H1 (cell line): ENCODE measurements around the gene CCR2. TPM values are rescaled to one million over a fixed set of nuclear protein-coding genes. Genes with fewer than 3 reads are reported as not detected.

Experiments
- CTCF ChIA-PET: fragments of 300-600 bp; sonication (Branson Sonifier 250); formaldehyde crosslinking; loops from one replicate; lab custom pipeline; 2021; ENCODE audit not compliant: partially characterized antibody; lab: Charles Lee
- POLR2A ChIA-PET: fragments of 300-600 bp; sonication (Branson Sonifier 250); formaldehyde crosslinking; loops from one replicate; lab custom pipeline; 2021; ENCODE audit warnings: inconsistent platforms; ENCODE audit not compliant: partially characterized antibody; lab: Charles Lee
- DNase-seq, 2 experiments: peaks; one replicate each; pipeline versions ENCODE4 v3.0.0 to v3.0.0-alpha.2; 2010 to 2022; ENCODE audit warnings: low spot score in 2 of 2, low read depth in 1 of 2, mixed read lengths in 1 of 2
- FAIRE-seq: peaks from 2 replicates; lab custom pipeline; 2011; peaks lifted over from hg19 to GRCh38; lab: Jason Lieb, UNC
- H2AFZ ChIP-seq: 2 replicates; pipeline ENCODE4 v1.8.1; 2012; ENCODE audit warnings: low read length, inconsistent platforms
- H2AK5ac ChIP-seq: 2 replicates; pipeline ENCODE4 v1.6.1; 2013; ENCODE audit warnings: low read depth, low read length
- H2BK120ac ChIP-seq: replicated peaks from 2 replicates; pipeline ENCODE3; 2013; ENCODE audit warnings: low read depth, low read length, inconsistent platforms
- H2BK12ac ChIP-seq: 2 replicates; pipeline ENCODE4 v1.6.1; 2013; ENCODE audit warnings: low read depth, low read length
- H2BK15ac ChIP-seq: 2 replicates; pipeline ENCODE4 v1.6.1; 2013; ENCODE audit warnings: low read length
- H2BK20ac ChIP-seq: 2 replicates; pipeline ENCODE4 v1.6.1; 2013; ENCODE audit warnings: low read length
- H2BK5ac ChIP-seq: 2 replicates; pipeline ENCODE4 v1.6.1; 2013; ENCODE audit warnings: low read depth, low read length
- H3K14ac ChIP-seq: 2 replicates; pipeline ENCODE4 v1.6.1; 2013; ENCODE audit warnings: inconsistent platforms; ENCODE audit not compliant: insufficient read length
- H3K18ac ChIP-seq: 2 replicates; pipeline ENCODE4 v1.6.1; 2013; ENCODE audit warnings: low read length; ENCODE audit errors: extremely low read depth
- H3K23ac ChIP-seq: 2 replicates; pipeline ENCODE4 v1.6.1; 2013; ENCODE audit warnings: inconsistent platforms; ENCODE audit not compliant: insufficient read length
- H3K23me2 ChIP-seq: 2 replicates; pipeline ENCODE4 v1.6.1; 2013; ENCODE audit warnings: low read depth, low read length
- H3K27ac ChIP-seq: 2 replicates; pipeline ENCODE4 v1.6.1; 2011; ENCODE audit warnings: low read depth, low read length, inconsistent platforms
- H3K27me3 ChIP-seq, 4 experiments: replicated peaks in 1 of 4; 1 replicate in 1 of 4; 2 replicates in 3 of 4; pipeline versions ENCODE4 v1.6.1 to v1.8.1; 2011 to 2013; ENCODE audit warnings: low read length in 3 of 4, mild to moderate bottlenecking in 3 of 4, inconsistent platforms in 2 of 4, mixed read lengths in 2 of 4, moderate library complexity in 1 of 4; ENCODE audit not compliant: control insufficient read depth in 3 of 4, insufficient read depth in 3 of 4; ENCODE audit errors: extremely low read depth in 1 of 4
- H3K36me3 ChIP-seq, 4 experiments: 2 replicates each; pipeline versions ENCODE4 v1.6.1 to v1.8.1; 2011 to 2013; ENCODE audit warnings: mild to moderate bottlenecking in 4 of 4, low read length in 3 of 4, moderate library complexity in 2 of 4, control low read depth in 1 of 4, inconsistent platforms in 1 of 4; ENCODE audit not compliant: insufficient read depth in 4 of 4, control insufficient read depth in 2 of 4
- H3K4ac ChIP-seq: replicated peaks from 2 replicates; pipeline ENCODE3; 2013; ENCODE audit warnings: low read length, low read depth, mixed read lengths, inconsistent platforms; ENCODE audit not compliant: insufficient read length
- H3K4me1 ChIP-seq, 4 experiments: replicated peaks in 1 of 4; 1 replicate in 1 of 4; 2 replicates in 3 of 4; pipeline versions ENCODE4 v1.6.1 to v1.8.1; 2011 to 2013; ENCODE audit warnings: low read length in 3 of 4, inconsistent platforms in 2 of 4, mixed read lengths in 1 of 4; ENCODE audit not compliant: insufficient read depth in 4 of 4, control insufficient read depth in 3 of 4
- H3K4me2 ChIP-seq, 2 experiments: 2 replicates each; pipeline versions ENCODE4 v1.6.1 to v1.8.1; 2011 to 2013; ENCODE audit warnings: low read depth in 2 of 2, low read length in 2 of 2, control low read depth in 1 of 2, inconsistent platforms in 1 of 2, mild to moderate bottlenecking in 1 of 2; ENCODE audit not compliant: insufficient read depth in 1 of 2
- H3K4me3 ChIP-seq, 4 experiments: fragments of 200-600, 300-600 bp in 1 of 4; sonication (generic), shearing (Covaris generic), sonication (Bioruptor Twin) in 1 of 4; 2 replicates each; pipeline versions ENCODE4 v1.5.1 to v1.8.1; 2011 to 2016; ENCODE audit warnings: low read length in 4 of 4, low read depth in 3 of 4, control low read depth in 2 of 4, inconsistent platforms in 2 of 4, mild to moderate bottlenecking in 2 of 4, mixed read lengths in 1 of 4, moderate library complexity in 1 of 4; ENCODE audit not compliant: insufficient read depth in 2 of 4; ENCODE audit errors: extremely low read depth in 1 of 4
- H3K56ac ChIP-seq: replicated peaks from 2 replicates; pipeline ENCODE3; 2013; ENCODE audit warnings: low read depth, mild to moderate bottlenecking, mixed read lengths, low read length, inconsistent platforms; ENCODE audit not compliant: insufficient read length
- H3K79me1 ChIP-seq: 2 replicates; pipeline ENCODE4 v1.6.1; 2013; ENCODE audit warnings: low read depth, low read length, control low read depth
- H3K79me2 ChIP-seq, 2 experiments: 2 replicates each; pipeline versions ENCODE4 v1.6.1 to v1.8.1; 2012 to 2013; ENCODE audit warnings: low read length in 2 of 2, mild to moderate bottlenecking in 2 of 2, inconsistent platforms in 1 of 2; ENCODE audit not compliant: insufficient read depth in 2 of 2, control insufficient read depth in 1 of 2
- H3K9ac ChIP-seq, 4 experiments: replicated peaks in 1 of 4; 1 replicate in 1 of 4; 2 replicates in 3 of 4; pipeline versions ENCODE4 v1.6.1 to v1.8.1; 2011 to 2013; ENCODE audit warnings: low read depth in 3 of 4, low read length in 3 of 4, control low read depth in 2 of 4, mild to moderate bottlenecking in 2 of 4, moderate library complexity in 2 of 4, inconsistent platforms in 1 of 4; ENCODE audit errors: extremely low read depth in 1 of 4
- H3K9me3 ChIP-seq, 2 experiments: 2 replicates each; pipeline versions ENCODE4 v1.6.1 to v1.8.1; 2012 to 2013; ENCODE audit warnings: mild to moderate bottlenecking in 2 of 2, moderate library complexity in 2 of 2, control low read depth in 1 of 2, inconsistent platforms in 1 of 2, low read depth in 1 of 2, low read length in 1 of 2, mixed read lengths in 1 of 2; ENCODE audit not compliant: insufficient read depth in 2 of 2
- H4K20me1 ChIP-seq, 2 experiments: replicated peaks in 1 of 2; 2 replicates each; pipeline versions ENCODE3 to v1.8.1; 2011 to 2013; ENCODE audit warnings: inconsistent platforms in 2 of 2, low read length in 2 of 2, mild to moderate bottlenecking in 1 of 2; ENCODE audit not compliant: insufficient read depth in 2 of 2, control insufficient read depth in 1 of 2
- H4K5ac ChIP-seq: 2 replicates; pipeline ENCODE4 v1.6.1; 2013; ENCODE audit warnings: low read length, low read depth, mixed read lengths, inconsistent platforms; ENCODE audit not compliant: insufficient read length
- H4K8ac ChIP-seq: 2 replicates; pipeline ENCODE4 v1.8.0; 2013; ENCODE audit warnings: mild to moderate bottlenecking, moderate library complexity, low read length, inconsistent platforms; ENCODE audit not compliant: insufficient read depth; ENCODE audit errors: extremely low read depth
- H4K91ac ChIP-seq: replicated peaks from 2 replicates; pipeline ENCODE3; 2013; ENCODE audit warnings: low read length, mixed read lengths, inconsistent platforms; ENCODE audit not compliant: insufficient read length
- CTCF ChIP-seq, 3 experiments: IDR thresholded peaks; 1 replicate in 2 of 3; 2 replicates in 1 of 3; pipeline versions ENCODE4 v1.5.1 to v1.6.1; 2011; ENCODE audit warnings: low read length in 3 of 3, mild to moderate bottlenecking in 3 of 3, inconsistent platforms in 2 of 3, low read depth in 1 of 3, moderate library complexity in 1 of 3; ENCODE audit not compliant: insufficient read depth in 1 of 3; ENCODE audit errors: control extremely low read depth in 1 of 3
- EGR1 ChIP-seq: IDR thresholded peaks from 2 replicates; pipeline ENCODE4 v1.6.1; 2011; ENCODE audit warnings: low read depth, low read length, borderline replicate concordance
- FOSL1 ChIP-seq: IDR thresholded peaks from 2 replicates; pipeline ENCODE4 v1.6.1; 2011; ENCODE audit warnings: mild to moderate bottlenecking, low read depth, low read length, moderate library complexity; ENCODE audit not compliant: insufficient read depth
- RAD21 ChIP-seq, 2 experiments: IDR thresholded peaks in 1 of 2; conservative IDR thresholded peaks in 1 of 2; 2 replicates each; pipeline ENCODE4 v1.6.1; 2011; ENCODE audit warnings: low read depth in 2 of 2, low read length in 2 of 2, improper control_type of control experiment in 1 of 2, inconsistent platforms in 1 of 2, mild to moderate bottlenecking in 1 of 2, moderate library complexity in 1 of 2
- WGBS, 2 experiments: shearing (Covaris generic) in 1 of 2; methylation state at CpG; one replicate each; pipeline versions ENCODE4 v1.1.6 to v1.1.7; 2013 to 2015; ENCODE audit warnings: low lambda C conversion rate in 2 of 2, mixed read lengths in 2 of 2, inconsistent platforms in 1 of 2, low coverage in 1 of 2, missing lambda C conversion rate in 1 of 2; ENCODE audit not compliant: insufficient replicate concordance in 2 of 2, insufficient coverage in 1 of 2, insufficient read length in 1 of 2; ENCODE audit errors: extremely low coverage in 1 of 2, missing lambda C conversion rate in 1 of 2; 5-methylcytosine and 5-hydroxymethylcytosine counted together
- polyA plus RNA-seq, 7 experiments: library from polyadenylated mRNA; depleted of rRNA in 3 of 7; stranded (reverse) in 5 of 7; unstranded in 2 of 7; fragments of >200 nt in 5 of 7; fragments of 200-250 nt in 2 of 7; gene quantifications; 1 replicate in 5 of 7; 2 replicates in 1 of 7; 4 replicates in 1 of 7; pipeline versions ENCODE4 v1.2.1 to v1.2.3, GENCODE V29; 2011 to 2013; ENCODE audit warnings: missing spikeins in 2 of 7, mixed read lengths in 2 of 7
- total RNA-seq: library from RNA; stranded (reverse); fragmentation: NEBNext Ultra II Directional; extraction: Animal tissue kit (Norgen Biotek cat#: 25700); gene quantifications from 2 replicates; pipeline ENCODE4 v1.2.1, GENCODE V29; 2021

The CCR2 gene
- total and polyA plus RNA-seq, 2 of the 8 experiments (the other 6 are each of a cell fraction or from before 2014, with no cell fraction given): not detected

- Histone ChIP-seq H4K8ac (no peak overlapping the region), H3K23ac (no peak overlapping the region), H3K36me3 (no peaks in the 10 kb centered on the region), H3K9ac (no peak overlapping the region), H3K4me2 (no peak overlapping the region), H2BK12ac (no peak overlapping the region), H3K79me2 (no peaks in the 10 kb centered on the region), H3K56ac (no peak overlapping the region), H2BK15ac (no peak overlapping the region), H4K20me1 (no peaks in the 10 kb centered on the region), H2AFZ (no peak overlapping the region), H3K23me2 (no peaks in the 10 kb centered on the region), H2BK20ac (0 out of 2 replicates have a peak overlapping the region, but pooled peaks have one; percentile 26), H4K5ac (no peak overlapping the region), H3K4me3 (no peak overlapping the region), H3K27ac (no peak overlapping the region), H2BK5ac (no peak overlapping the region), H4K91ac (no peak overlapping the region), H3K18ac (no peak overlapping the region), H3K27me3 (no peaks in the 10 kb centered on the region), H3K14ac (no peak overlapping the region), H2BK120ac (no peak overlapping the region), H3K79me1 (no peaks in the 10 kb centered on the region), H2AK5ac (no peak overlapping the region), H3K9me3 (no peaks in the 10 kb centered on the region), H3K4me1 (peaks cover 0 to 6% (median 3%) of the 10 kb centered on the region in 4 experiments; a peak in 3 of 7 replicates), H3K4ac (no peak overlapping the region)
- TF ChIP-seq EGR1 (no peak), CTCF (IDR thresholded peaks at IDR 0.05; ENCODE audit: control extremely low read depth in 1 of 3, insufficient read depth in 1 of 3, low read depth in 1 of 3, low read length in 3 of 3) (peak in 2 of 3 experiments; percentile 68 to 74; a peak in 3 of 4 replicates), RAD21 (IDR thresholded peaks at IDR 0.05 in 1 of 2, conservative IDR thresholded peaks at IDR 0.05 in 1 of 2; ENCODE audit: low read depth in 2 of 2, low read length in 2 of 2) (peak; percentile 79 to 84), FOSL1 (no peak)
- FAIRE-seq (peak; percentile 36), DNase-seq (no peak)
- ChIA-PET CTCF (interaction anchor here (0.6 to 12.9 kb wide), 26 partner anchors 9 to 1383 kb away, joined by 3 to 164 read pairs (median 3); partner anchors contain the start of gene CCR1), POLR2A (interaction anchor here (0.6 kb wide), 1 partner anchor 1096 kb away, joined by 3 read pairs; no protein-coding TSS in a partner anchor)
- 84% methylated on average over 9 of the region's 9 CpGs; no CpG with 5 or more reads in 1 of the 2 experiments for WGBS, 2 experiments
These were observed 18.8 kb downstream of the CCR2 start for GRCh38 chr3:46372492-46373359.
